GM19372 (cell line): ENCODE results near the gene DHX36.
A peak's percentile ranks its signal among the peaks of the same experiment; 100 is the strongest.

Experiments
- ATAC-seq: cut with Tn5 transposase; IDR thresholded peaks from one replicate; pipeline ENCODE4 v1.9.1; 2021; ENCODE audit warnings: mild to moderate bottlenecking, low read depth, moderate library complexity; ENCODE audit not compliant: unreplicated experiment

Gene DHX36, protein sequence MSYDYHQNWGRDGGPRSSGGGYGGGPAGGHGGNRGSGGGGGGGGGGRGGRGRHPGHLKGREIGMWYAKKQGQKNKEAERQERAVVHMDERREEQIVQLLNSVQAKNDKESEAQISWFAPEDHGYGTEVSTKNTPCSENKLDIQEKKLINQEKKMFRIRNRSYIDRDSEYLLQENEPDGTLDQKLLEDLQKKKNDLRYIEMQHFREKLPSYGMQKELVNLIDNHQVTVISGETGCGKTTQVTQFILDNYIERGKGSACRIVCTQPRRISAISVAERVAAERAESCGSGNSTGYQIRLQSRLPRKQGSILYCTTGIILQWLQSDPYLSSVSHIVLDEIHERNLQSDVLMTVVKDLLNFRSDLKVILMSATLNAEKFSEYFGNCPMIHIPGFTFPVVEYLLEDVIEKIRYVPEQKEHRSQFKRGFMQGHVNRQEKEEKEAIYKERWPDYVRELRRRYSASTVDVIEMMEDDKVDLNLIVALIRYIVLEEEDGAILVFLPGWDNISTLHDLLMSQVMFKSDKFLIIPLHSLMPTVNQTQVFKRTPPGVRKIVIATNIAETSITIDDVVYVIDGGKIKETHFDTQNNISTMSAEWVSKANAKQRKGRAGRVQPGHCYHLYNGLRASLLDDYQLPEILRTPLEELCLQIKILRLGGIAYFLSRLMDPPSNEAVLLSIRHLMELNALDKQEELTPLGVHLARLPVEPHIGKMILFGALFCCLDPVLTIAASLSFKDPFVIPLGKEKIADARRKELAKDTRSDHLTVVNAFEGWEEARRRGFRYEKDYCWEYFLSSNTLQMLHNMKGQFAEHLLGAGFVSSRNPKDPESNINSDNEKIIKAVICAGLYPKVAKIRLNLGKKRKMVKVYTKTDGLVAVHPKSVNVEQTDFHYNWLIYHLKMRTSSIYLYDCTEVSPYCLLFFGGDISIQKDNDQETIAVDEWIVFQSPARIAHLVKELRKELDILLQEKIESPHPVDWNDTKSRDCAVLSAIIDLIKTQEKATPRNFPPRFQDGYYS

DNA sequence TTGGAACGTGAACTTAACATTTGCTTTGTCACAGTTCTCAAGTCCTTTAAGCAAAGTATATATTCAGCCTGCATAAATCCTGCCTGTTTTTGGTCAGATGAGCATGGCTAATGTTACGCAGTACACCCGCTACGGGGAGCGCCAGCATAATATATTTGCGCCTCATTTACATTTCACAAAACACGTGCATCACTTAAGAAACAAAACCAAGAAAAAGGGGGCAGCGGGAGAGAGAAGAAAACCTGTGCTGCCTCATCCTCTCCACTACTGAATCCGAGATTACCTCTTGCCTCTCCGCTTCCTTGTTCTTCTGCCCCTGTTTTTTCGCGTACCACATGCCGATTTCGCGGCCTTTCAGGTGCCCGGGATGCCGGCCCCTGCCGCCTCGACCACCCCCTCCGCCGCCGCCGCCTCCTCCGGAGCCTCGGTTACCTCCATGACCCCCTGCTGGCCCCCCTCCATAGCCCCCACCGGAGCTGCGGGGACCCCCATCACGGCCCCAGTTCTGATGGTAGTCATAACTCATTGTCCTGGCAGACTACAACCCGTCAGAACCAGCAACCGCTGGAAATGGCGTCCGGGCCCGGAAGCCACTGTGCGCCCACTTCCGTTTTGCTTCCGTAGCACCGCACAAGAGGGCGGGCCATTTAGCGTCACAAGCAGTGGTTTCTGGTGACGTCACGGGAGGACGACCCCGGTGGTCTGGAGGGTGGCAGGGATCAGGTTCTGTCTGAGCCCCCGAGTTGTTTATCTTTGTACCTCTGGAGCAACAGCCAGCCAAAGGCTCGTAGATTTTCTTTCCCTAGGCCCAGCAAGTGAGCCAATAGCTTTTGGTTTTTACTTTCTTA, at the start of gene DHX36:
Gene DHX36, minus strand, starts transcription at position 597 of the 848 bp plus-strand sequence. Its CDS starts 71 bp downstream, at position 526.
- peak; percentile 93 for ATAC-seq

DNA sequence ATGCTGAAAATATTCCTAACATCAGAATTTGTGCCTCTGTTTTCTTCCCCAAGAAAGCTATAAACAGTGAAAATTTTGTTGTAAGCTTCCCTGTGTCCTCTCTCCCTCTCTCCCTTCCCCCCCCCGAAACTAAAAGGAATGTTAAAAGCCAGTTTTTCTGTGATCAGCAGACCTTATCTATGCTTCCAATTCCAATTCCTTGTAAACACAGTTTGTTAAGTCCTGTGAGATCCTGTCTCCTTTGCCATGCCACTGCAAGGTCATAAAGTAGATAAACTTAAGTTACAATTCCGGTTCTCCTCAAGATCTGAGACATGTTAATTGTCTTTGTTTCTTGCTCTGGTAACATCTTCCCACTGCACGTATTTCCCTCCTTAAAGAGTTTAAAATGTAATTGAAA, 42.9 kb upstream of the DHX36 start:
- ATAC-seq = no peak

DNA sequence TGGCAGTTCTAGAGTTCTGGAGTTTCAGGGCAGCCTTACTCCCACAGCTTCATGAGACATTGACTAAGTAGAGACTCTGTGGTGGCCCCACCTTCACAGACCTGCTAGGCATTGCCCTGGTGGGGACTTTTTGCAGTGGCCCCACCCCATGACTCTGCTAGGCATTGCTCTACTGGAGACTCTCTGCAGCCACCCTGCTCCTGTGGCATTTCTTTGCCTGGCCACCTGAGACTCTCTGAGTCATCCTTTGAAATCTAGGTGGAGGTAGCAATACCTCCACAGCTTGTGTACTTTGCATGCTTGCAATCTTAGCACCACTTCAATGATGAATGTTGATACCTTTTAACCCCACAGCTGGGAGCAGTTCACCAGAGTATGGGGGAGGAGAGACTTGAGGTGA, 40.6 kb upstream of the DHX36 start:
- ATAC-seq = no peak

DNA sequence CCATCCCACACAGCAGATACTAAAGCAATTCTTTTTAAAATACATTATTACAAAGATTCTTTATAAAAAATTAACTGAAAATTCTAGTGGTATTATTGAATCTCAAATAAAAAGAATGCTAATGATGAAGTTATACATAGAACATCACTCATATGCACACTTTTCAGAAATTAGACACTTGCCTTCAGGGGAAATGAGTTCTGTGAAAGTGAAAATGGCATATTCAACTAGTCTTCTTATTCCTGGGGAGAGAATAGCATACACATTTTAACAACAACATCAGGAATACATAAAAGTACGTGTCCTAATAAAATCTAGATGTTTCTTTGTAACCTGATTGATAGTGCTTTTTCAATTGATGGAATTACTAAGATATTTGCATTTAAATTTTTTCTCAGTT, 36.8 kb upstream of the DHX36 start:
- no peak for ATAC-seq

DNA sequence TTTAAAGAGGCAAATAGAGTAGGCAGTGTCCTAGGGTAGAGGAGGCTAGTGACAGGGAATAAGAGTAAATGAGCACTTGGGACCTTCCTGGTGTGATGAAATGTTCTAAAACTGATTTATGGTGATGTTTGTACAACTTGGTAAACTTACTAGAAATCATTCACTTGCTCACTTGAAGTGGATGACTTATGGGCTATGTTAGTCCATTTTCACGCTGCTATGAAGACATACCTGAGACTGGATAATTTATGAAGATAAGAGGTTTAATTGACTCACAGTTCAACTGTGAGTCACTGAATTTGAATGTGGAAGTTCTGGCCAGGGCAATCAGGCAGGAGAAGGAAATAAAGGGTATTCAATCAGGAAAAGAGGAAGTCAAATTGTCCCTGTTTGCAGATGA, 31.7 kb upstream of the DHX36 start:
- no peak for ATAC-seq

DNA sequence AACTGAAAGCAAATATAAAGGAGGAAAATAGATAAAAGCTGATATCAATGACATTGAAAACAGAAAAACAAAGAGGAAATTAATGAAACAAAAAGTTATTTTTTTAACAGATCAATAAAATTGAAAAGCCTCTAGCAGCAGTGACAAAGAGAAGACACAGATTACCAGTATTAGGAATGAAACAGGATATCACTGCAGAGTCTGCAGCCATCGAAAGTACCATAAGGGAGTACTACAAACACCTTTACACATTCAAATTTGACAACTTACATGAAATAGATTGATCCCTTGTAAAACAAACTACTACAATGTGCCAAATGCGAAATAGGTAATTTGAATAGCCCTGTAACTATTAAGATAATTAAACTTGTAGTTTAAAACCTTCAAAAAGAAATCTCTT, 24.9 kb upstream of the DHX36 start:
- no peak for ATAC-seq

DNA sequence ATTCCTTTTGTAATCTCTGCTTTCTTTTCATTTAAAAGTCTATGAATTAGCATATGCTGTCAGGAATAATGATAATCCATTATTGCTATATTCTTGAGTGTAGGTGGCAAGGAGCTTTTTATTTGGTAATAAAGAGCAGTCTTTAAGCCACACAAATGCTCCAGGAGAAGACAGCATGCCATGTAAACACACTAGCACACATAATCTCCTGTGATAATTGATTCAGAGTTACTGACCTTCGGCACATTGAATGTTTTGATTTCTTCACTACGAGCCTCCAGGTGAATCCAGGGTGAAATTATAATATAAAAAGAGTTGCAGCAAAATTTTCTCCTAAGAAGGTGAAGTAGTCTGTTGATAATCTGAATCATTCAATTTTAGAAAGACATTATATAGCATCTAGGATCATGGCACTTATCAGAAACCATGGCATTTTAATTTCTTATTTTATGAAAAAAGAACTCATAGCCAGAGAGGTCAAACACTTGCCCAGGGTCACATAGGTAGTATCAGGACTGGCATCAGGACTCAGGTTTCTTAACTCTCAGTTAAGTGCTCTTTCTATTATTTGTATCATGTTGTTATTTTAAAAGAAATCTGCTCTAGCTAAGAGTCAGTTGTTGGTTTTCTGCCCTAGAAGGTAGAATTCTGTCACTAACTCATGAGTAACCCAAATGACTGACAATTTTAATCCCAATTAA, 21.3 kb upstream of the DHX36 start:
- no peak for ATAC-seq

DNA sequence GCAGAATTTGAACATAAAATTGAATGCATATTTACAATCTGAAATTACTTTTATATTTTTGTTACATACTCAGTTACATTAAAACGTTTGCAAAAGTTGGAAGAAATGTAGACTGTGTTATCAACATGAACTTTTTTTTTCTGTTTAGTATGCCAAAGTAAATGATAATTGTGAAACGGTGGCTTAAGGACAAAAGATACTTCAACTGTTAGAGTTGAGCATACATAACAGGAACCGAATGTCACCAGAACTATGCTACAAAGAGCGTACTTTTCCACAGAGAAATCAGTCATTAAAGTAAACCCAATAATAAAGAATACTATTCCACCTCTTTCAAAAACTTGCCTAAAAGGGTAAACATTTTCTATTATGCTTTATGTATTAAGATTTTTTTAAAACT, 14.3 kb upstream of the DHX36 start:
- no peak for ATAC-seq

DNA sequence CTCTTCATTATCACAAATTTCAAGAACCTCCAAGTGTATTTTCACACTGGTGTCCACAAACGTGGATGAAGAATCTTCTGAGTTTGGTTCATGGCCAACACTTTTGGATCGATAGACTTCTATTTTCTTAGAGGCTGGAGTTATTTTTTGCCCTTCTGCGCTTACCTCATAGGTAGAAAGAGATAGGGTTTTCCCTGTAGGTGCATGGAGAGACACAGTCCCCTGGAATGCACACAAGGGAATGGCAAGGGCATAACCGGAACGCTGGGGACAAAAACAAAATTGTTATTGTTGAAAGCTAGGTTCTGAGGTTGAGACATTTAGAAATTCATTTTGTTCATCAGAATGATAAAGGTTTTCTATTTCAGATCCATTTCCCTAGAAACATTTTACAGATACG, 13.7 kb upstream of the DHX36 start:
- ATAC-seq = no peak

DNA sequence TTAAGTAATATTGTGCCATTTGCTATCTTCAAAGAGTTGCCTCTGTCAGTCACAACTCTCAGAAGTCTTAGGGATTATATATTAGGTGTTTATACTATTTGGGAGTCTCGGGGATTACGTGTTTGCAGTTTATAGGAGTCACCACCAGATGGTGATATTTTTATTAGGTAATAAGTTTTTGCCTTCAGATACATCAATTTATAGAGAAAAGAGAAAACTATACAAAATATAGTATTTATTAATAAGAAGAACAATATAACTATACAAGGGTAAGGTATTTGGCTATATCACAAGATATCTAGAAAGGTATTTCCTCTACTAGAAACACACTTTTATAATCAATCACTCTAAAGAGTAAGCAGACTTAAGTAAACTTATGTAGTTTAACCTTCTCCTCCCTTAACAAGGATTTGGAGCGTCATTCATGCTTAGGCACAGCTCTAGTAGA, 10.7 kb upstream of the DHX36 start:
- no peak for ATAC-seq

DNA sequence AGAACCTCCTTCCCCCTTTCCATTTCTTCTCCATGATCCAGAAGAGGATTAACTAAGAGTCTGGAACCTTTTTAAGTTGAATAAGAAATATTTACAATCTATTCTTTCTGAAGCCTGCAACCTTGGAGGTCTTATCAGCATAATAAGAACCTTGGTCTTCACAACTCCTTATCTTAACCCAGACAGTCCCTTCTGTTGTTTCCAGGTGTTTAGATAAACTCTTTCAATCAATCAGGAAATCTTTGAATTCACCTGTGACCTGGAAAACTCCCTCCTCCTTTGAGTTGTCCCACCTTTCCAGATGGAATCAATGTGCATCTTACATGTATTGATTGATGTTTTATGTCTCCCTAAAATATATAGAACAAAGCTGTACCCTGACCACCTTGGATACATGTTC, 3.6 kb upstream of the DHX36 start:
- no peak for ATAC-seq

DNA sequence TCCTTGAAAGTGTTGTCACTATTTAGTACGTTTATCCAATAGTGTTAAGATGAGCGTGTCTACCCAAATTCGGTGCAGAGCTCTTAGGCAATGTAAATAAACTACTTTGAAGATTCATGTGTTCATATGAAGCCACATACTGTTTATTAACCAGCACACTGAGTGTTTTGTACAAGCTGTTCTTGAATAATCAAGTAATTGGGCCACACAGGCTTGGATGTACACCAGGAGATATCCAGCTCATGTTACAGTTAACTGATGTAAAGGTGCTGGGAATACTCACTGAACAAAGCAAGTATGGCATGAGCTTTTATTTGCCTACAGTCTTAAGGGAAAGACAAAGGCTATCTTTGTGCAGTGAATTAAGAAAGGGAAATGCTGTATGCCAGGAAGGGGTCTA, 632 bp upstream of the DHX36 start:
- ATAC-seq = no peak

DNA sequence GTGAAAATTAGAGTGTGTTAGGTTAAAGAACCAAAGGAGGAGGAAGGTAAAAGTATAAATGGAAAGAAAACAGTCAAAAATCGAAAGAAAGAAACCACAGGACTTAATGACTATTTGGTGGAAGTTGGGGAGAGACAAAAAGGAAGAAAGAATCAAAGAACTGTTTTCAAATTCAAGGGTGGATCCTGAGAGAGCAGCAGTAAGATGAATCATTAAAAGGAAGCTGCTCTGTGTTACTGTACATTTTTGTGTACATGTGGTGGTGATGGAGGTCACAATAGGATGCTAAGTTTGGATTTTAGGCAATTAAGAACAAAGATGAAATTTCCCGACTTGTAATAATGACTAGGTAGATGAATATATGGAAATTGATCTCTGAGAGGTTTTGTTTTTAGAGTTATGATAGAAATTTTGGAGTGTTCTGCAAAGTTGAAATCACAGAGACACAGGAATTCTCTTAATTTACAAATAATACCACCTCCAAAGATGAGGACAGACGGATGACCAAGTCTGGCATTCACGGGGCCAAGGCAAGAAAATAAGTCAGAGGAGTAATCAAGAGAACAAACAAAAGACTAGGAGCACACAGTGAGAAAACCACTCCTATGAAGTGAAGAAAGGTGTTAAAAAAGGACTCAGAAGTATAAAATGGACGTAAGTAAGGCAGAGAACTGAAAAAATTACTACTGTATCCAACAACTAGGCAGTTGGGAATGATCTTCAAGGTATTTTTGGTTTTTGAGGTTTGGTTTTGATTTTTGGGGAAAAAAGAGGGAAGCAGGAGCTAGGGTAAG, 7.1 kb downstream of the DHX36 start:
- ATAC-seq = no peak

DNA sequence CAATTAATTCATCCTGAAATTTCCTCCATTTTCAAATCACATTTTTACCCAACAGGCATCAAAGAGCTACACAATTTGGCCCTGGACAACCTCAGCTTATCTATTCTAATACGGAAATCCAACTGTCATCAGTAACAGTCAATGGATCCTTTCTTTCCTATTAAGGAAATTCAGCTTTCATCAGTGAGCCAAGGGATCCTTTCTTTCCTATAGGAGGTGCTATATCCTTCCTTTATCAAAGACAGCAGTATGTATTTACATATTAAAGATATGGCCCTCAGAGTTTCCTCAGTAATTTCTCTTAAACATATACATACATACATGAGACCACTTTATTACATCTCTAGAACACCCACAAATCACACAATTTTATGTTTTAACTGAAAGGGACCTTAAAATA, 10.1 kb downstream of the DHX36 start:
- ATAC-seq = no peak

DNA sequence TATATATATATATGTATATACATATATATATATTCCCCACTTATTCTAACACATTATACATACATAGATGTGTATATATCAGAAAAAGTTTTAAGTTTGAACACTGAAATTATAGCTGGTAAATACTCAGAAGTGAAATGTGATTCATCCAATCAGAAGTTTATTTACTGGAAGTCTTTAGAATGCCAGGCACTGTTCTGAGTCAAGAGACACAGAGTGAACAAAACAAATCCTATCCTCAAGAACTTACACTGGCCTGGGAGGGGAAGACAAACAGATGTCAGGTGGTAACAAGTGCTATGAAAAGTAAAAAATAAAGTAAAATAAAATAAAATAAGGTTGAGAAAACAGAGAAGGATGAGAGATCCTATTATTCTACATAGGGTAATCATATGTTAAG, 13.4 kb downstream of the DHX36 start:
- ATAC-seq = no peak

DNA sequence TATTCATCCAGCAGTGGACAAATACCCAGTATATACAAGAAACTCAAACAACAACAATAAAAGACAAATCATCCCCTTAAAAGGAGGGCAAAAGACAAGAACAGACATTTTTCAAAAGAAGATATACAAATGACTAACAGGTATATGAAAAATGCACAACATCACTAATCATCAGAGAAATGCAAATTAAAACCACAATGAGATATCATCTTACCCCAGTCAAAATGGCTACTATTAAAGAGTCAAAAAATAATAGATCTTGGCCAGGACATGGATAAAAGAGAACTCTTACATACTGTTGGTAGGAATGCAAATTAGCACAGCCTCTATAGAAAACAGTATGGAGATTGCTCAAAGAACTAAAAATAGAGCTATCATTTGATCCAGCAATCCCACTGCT, 16.9 kb downstream of the DHX36 start:
- ATAC-seq = no peak

DNA sequence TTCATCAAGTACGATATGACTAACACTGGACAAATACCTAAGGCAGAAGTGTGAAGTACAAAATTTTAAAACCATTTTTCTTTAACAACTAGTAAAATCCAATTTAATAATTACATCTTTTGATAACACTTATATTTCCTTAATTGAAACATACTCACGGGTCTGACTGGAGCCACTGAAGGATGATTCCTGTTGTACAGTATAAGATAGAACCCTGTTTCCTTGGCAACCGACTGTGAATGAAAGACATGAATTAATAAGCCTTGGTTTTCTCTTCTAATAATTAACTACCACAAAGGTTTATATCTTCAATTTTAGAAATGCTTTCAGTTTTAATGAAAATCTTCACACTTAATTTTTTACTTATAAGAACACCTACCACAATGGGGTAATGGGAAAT, 19.4 kb downstream of the DHX36 start:
- ATAC-seq = no peak

DNA sequence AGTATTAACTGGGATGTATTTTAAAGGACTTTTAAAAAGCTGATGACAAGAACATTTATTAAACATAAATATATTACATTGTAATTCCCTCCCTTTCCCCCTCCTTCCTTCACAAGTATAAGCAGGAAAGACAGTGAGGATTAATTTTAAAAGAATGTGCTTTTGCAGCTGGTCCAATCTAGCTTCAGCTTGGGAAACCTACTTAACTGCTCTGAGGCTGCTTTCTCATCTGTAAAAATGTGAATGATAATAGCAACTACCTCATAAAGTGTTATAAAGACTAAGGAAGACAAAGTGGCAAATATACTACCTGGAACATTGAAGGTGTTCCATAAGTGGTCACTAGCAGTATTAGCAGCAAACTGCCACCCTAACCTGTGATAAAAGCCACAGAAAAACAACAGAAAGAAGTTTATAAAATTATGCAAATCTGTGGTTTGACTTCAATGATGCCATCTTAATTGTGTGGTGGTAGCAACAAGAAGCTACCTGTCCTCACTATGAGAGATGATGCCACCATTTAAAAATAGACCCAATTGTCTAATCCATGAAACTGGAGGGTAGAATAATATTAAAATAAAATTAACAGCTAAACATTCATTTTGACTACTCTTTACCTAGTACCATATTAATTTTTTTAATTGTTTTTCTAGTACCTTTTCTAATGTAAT, 20.0 kb downstream of the DHX36 start:
- ATAC-seq = no peak

DNA sequence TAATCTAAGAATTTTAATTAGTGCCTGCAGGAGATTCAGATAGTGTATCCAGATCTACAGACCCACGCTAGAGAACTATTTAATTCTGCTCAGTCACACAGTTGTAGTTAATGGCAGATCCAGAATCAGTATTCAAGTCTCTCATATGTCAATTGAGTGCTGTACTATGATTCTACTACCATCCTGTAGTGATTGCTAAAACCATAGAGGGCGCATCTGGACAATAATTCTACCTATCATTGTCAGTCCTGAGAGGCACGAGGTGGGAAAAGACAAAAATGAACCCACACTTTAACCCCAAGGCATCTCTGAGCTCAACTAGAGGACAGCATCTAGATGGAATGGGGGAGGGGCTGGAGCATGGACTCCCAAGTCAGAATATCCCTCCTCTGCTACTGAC, 22.7 kb downstream of the DHX36 start:
- ATAC-seq = no peak
